Measurements from ENCODE around the gene CFAP97D2. TPM values are rescaled to one million over a fixed set of nuclear protein-coding genes. Genes with fewer than 3 reads are reported as not detected.

Gene CFAP97D2
- total and polyA plus RNA-seq, 2 of the 13 experiments (the other 11 are each of a cell fraction or from before 2014, with no cell fraction given), result not detected

DNA sequence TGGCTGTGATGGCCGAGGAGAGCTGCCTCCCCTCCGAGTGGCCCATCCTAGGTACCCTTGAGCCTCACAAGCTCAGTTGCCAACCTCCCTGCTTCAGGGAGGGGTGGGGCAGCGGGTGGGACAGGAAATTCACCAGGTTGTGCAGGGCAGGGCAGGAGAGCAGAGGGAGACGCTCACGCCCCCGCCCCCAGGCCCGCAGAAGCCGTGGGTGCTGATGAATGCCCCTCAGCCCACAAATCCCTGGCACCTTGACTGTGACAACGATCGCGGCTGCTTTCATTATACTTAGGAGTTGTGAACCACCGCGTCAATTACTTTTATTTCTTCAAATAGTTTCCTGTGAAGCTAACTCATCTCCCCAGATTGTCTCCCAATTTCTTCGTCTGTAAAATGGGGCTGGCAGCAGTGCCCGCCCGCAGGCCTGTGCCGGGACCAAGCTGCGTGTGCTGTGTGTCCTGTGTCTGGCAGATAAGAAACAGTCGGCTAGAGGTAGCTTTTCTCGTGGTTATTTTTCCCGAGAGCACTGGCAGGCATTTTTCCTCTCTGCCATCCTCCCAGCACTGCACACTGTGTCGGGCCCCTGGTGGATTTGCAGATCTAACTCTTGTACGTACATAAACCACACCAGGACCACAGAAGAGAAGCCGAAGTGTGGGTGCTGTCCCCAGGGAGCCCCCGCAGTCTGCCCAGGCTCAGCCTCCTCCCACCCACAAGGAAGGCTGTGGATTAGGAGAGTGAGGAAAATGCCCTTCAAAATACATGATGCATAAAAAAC, 38.7 kb upstream of the CFAP97D2 start (continued):
- TF ChIP-seq, protein P1, sequence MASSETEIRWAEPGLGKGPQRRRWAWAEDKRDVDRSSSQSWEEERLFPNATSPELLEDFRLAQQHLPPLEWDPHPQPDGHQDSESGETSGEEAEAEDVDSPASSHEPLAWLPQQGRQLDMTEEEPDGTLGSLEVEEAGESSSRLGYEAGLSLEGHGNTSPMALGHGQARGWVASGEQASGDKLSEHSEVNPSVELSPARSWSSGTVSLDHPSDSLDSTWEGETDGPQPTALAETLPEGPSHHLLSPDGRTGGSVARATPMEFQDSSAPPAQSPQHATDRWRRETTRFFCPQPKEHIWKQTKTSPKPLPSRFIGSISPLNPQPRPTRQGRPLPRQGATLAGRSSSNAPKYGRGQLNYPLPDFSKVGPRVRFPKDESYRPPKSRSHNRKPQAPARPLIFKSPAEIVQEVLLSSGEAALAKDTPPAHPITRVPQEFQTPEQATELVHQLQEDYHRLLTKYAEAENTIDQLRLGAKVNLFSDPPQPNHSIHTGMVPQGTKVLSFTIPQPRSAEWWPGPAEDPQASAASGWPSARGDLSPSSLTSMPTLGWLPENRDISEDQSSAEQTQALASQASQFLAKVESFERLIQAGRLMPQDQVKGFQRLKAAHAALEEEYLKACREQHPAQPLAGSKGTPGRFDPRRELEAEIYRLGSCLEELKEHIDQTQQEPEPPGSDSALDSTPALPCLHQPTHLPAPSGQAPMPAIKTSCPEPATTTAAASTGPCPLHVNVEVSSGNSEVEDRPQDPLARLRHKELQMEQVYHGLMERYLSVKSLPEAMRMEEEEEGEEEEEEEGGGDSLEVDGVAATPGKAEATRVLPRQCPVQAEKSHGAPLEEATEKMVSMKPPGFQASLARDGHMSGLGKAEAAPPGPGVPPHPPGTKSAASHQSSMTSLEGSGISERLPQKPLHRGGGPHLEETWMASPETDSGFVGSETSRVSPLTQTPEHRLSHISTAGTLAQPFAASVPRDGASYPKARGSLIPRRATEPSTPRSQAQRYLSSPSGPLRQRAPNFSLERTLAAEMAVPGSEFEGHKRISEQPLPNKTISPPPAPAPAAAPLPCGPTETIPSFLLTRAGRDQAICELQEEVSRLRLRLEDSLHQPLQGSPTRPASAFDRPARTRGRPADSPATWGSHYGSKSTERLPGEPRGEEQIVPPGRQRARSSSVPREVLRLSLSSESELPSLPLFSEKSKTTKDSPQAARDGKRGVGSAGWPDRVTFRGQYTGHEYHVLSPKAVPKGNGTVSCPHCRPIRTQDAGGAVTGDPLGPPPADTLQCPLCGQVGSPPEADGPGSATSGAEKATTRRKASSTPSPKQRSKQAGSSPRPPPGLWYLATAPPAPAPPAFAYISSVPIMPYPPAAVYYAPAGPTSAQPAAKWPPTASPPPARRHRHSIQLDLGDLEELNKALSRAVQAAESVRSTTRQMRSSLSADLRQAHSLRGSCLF (CRISPR knock-in tag; IDR thresholded peaks at IDR 0.05; ENCODE audit: borderline replicate concordance), result no peak
- no peak for TF ChIP-seq ASH2L (IDR thresholded peaks at IDR 0.05; ENCODE audit: insufficient read length, low read depth, low read length)
- TF ChIP-seq, protein P2, sequence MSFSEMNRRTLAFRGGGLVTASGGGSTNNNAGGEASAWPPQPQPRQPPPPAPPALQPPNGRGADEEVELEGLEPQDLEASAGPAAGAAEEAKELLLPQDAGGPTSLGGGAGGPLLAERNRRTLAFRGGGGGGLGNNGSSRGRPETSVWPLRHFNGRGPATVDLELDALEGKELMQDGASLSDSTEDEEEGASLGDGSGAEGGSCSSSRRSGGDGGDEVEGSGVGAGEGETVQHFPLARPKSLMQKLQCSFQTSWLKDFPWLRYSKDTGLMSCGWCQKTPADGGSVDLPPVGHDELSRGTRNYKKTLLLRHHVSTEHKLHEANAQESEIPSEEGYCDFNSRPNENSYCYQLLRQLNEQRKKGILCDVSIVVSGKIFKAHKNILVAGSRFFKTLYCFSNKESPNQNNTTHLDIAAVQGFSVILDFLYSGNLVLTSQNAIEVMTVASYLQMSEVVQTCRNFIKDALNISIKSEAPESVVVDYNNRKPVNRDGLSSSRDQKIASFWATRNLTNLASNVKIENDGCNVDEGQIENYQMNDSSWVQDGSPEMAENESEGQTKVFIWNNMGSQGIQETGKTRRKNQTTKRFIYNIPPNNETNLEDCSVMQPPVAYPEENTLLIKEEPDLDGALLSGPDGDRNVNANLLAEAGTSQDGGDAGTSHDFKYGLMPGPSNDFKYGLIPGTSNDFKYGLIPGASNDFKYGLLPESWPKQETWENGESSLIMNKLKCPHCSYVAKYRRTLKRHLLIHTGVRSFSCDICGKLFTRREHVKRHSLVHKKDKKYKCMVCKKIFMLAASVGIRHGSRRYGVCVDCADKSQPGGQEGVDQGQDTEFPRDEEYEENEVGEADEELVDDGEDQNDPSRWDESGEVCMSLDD (CRISPR knock-in tag; IDR thresholded peaks at IDR 0.05; ENCODE audit: borderline replicate concordance), result no peak

Data from HepG2 (cell line).